HG02642 (cell line): ENCODE measurements around the gene MPPED1.

Source experiments
- ATAC-seq: cut with Tn5 transposase; IDR thresholded peaks from one replicate; pipeline ENCODE4 v1.9.1; 2021; ENCODE audit warnings: mild to moderate bottlenecking; ENCODE audit not compliant: unreplicated experiment, poor library complexity

MPPED1 gene

GRCh38 chr22:43427296-43428004, 15.6 kb downstream of the MPPED1 start:
- no peak for ATAC-seq

- no peak for ATAC-seq
Observed at GRCh38 chr22:43428005-43428485, 16.2 kb downstream of the MPPED1 start.

GRCh38 chr22:43428521-43428920, 16.7 kb downstream of the MPPED1 start:
- ATAC-seq = no peak

- no peak for ATAC-seq
Observed at GRCh38 chr22:43429426-43429825, 17.6 kb downstream of the MPPED1 start.

GRCh38 chr22:43431808-43432554, 20.2 kb downstream of the MPPED1 start:
- no peak for ATAC-seq

- no peak for ATAC-seq
Observed at GRCh38 chr22:43432883-43433415, 21.1 kb downstream of the MPPED1 start.

- no peak for ATAC-seq
Observed at GRCh38 chr22:43433451-43434274, 21.8 kb downstream of the MPPED1 start.

- ATAC-seq = no peak
Observed at GRCh38 chr22:43434275-43434927, 22.6 kb downstream of the MPPED1 start.

GRCh38 chr22:43434928-43435311, 23.1 kb downstream of the MPPED1 start:
- no peak for ATAC-seq

GRCh38 chr22:43435851-43436811, 24.3 kb downstream of the MPPED1 start:
- no peak for ATAC-seq

GRCh38 chr22:43436868-43437267, 25.1 kb downstream of the MPPED1 start:
- ATAC-seq = no peak

GRCh38 chr22:43437871-43438475, 26.2 kb downstream of the MPPED1 start:
- no peak for ATAC-seq

- ATAC-seq = no peak
Observed at GRCh38 chr22:43438666-43439347, 27.0 kb downstream of the MPPED1 start.

- no peak for ATAC-seq
Observed at GRCh38 chr22:43439368-43440103, 27.7 kb downstream of the MPPED1 start.

GRCh38 chr22:43440104-43440387, 28.2 kb downstream of the MPPED1 start:
- no peak for ATAC-seq

GRCh38 chr22:43440556-43440955, 28.7 kb downstream of the MPPED1 start:
- no peak for ATAC-seq

- ATAC-seq = no peak
Observed at GRCh38 chr22:43441216-43441615, 29.4 kb downstream of the MPPED1 start.

GRCh38 chr22:43441751-43442150, 29.9 kb downstream of the MPPED1 start:
- ATAC-seq = no peak
